ENCODE results near the gene PFAS.

PFAS gene

GRCh38 chr17:8300627-8301242, 51.6 kb downstream of the PFAS start:
- DNase-seq (ENCODE audit: low spot score) (peak; percentile 51), FAIRE-seq (no peak)

DNA sequence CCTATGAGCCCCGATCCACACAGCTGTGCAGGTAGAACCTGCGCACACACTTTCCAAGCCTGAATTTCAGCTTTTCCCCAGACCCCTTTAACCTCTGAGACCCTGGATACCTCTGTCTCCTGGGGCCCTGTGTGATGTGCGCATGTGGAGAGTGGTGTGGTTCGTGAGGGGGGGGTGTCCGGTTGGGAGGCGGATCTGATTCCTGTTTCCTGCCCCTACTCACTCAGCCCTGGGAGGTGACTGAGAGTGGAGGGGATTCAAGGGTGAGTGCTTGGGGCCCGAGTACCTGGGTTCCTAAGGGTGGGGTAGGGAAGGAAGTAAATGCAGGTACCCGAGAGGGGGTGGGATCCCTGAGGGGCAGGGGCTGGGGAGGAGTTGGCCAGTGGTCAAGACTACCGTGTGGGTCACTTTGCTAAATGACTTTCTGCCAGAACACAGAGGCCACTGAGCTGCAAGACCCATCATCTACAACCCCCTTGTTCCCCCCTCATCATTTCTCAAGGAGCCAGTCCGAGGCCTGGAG, 61.6 kb downstream of the PFAS start:
- FAIRE-seq (no peak), DNase-seq (ENCODE audit: low spot score) (no peak)

- no peak for FAIRE-seq
- no peak for DNase-seq (ENCODE audit: low spot score)
Observed at GRCh38 chr17:8311131-8311790, 62.2 kb downstream of the PFAS start.

GRCh38 chr17:8312251-8312650, 63.2 kb downstream of the PFAS start:
- FAIRE-seq = no peak
- DNase-seq (ENCODE audit: low spot score) = no peak

DNA sequence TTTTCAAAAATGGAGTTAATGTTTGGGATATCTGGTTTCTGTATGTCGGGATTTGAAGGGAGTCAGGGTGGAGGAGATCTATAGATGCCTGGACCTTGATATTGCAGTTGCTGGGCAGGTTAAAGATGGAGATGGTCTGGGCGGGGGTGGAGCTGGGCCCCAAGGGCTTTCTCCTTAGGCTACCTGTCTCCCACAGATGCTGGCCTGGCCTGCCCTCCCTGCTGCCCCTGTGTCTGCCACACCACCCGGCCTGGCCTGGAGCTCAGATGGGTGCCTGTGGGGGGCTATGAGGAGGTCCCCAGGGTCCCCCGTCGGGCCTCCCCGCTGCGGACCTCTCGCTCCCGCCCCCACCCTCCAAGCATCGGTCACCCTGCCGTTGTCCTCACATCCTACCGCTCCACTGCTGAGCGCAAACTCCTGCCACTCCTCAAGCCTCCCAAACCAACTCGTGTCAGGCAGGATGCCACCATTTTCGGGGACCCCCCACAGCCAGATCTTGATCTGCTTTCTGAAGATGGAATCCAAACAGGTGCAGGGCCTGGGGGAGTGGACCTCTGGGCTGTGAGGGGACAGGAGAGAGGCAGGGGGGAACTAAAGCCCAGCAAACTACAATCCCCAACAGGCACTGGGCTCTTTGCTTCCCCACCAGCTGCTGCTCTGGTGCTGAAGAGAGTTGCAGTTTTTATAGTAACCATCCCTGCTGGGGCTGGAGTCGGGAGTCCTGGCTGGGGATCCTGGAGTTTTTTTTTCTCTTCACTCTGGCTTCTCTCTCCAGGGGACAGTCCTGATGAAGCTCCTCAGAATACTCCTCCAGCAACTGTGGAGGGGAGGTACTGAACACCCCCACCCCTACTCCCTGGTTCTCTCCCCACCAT, 63.9 kb downstream of the PFAS start:
- DNase-seq (ENCODE audit: low spot score) (no peak), FAIRE-seq (no peak)

DNA sequence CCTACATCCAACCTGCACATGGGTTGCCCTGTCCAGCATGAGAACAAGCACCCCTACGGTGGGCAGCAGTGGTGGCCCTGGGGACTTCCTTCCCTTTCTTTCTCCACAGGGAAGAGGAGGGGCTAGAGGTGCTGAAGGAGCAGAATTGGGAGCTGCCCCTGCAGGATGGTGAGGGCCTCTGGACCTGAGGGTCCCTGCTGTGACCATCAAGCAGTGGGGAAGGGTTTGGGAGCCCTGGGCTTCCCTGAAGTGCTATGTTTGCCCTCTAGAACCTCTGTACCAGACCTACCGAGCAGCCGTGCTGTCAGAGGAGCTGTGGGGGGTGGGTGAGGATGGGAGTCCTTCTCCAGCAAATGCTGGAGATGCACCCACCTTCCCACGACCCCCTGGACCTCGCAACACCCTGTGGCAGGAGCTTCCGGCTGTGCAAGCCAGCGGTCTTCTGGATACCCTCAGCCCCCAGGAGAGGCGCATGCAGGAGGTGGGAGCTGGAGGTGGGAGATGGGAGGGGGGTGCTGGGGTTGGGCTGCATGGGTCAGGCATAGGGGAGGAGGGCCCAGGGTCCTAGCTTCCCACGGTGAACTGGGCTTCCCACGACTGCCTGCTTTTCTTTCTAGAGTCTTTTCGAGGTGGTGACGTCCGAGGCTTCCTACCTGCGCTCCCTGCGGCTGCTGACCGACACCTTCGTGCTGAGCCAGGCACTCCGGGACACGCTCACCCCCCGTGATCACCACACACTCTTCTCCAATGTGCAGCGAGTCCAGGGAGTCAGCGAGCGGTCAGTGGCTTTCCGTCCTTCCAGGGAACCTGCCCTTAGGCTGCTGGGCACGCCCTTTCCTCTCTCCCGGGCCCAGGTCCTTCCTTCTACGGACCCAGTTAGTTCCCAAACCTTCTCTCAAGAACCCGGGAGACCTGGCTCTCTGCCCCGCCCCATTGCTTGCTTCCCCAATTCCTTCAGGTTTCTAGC, 66.0 kb downstream of the PFAS start:
- DNase-seq (ENCODE audit: low spot score) = no peak
- no peak for FAIRE-seq

GRCh38 chr17:8315764-8316217, 66.7 kb downstream of the PFAS start:
- DNase-seq (ENCODE audit: low spot score) (no peak), FAIRE-seq (no peak)

GRCh38 chr17:8318010-8318935, 69.2 kb downstream of the PFAS start:
- no peak for FAIRE-seq
- DNase-seq (ENCODE audit: low spot score) = no peak

Data from RCC 7860 (cell line).